K562 (cell line): Measurements from ENCODE around the gene SUMF2. TPM values are rescaled to one million over a fixed set of nuclear protein-coding genes. Genes with fewer than 3 reads are reported as not detected.

ENCODE experiments used
- CHD7 ChIP-seq: fragments of 200-600 bp; sonication (generic); IDR thresholded peaks from one replicate; pipeline ENCODE4 v1.6.1; 2012; ENCODE audit warnings: mild to moderate bottlenecking, low read depth, low read length, inconsistent platforms
- ETV1 ChIP-seq: fragments of 450-650 bp; conservative IDR thresholded peaks from 2 replicates; pipeline ENCODE4 v1.6.1; 2016; ENCODE audit warnings: missing genetic modification characterization, control low read depth, low read depth, missing compliant biosample characterization
- MAFG ChIP-seq: fragments of 450-650 bp; conservative IDR thresholded peaks from 2 replicates; pipeline ENCODE4 v1.6.1; 2016; ENCODE audit warnings: missing genetic modification characterization, missing compliant biosample characterization
- NFIC ChIP-seq: fragments of 450-650 bp; IDR thresholded peaks from 2 replicates; pipeline ENCODE4 v1.6.1; 2017; ENCODE audit warnings: mild to moderate bottlenecking, inconsistent platforms
- PBX2 ChIP-seq, 2 experiments: IDR thresholded peaks in 1 of 2; conservative IDR thresholded peaks in 1 of 2; 2 replicates each; pipeline ENCODE4 v1.6.1; 2016; ENCODE audit warnings: low read depth in 2 of 2, mild to moderate bottlenecking in 1 of 2, missing compliant biosample characterization in 1 of 2, missing genetic modification characterization in 1 of 2, moderate library complexity in 1 of 2
- PRDM10 ChIP-seq: fragments of 450-650 bp; IDR thresholded peaks from 2 replicates; pipeline ENCODE4 v1.6.1; 2018; ENCODE audit not compliant: partially characterized antibody
- RBM34 ChIP-seq: fragments of 200-400 bp; formaldehyde crosslinking; IDR thresholded peaks from 2 replicates; pipeline ENCODE4 v1.6.1; 2018; ENCODE audit warnings: low read length, borderline replicate concordance; ENCODE audit not compliant: insufficient read depth
- polyA plus RNA-seq, 8 experiments: library from polyadenylated mRNA; depleted of rRNA in 4 of 8; stranded (reverse) in 5 of 8; unstranded in 3 of 8; fragments of >200 nt; fragmentation: Nextera tagmentation in 2 of 8; fragmentation: Illumina TruSeq in 1 of 8; extraction: Ambion mirVana in 2 of 8; extraction: Trizol in 1 of 8; gene quantifications; 2 replicates each; pipeline versions ENCODE4 v1.2.1 to v1.2.3, GENCODE V29; 2011 to 2014; ENCODE audit warnings: inconsistent platforms in 1 of 8, missing spikeins in 1 of 8
- total RNA-seq, 7 experiments: library from RNA; depleted of rRNA in 6 of 7; stranded (reverse); fragments of >200 nt in 6 of 7; fragmentation: Illumina TruSeq in 2 of 7; extraction: Trizol in 2 of 7; gene quantifications; 2 replicates each; pipeline versions ENCODE4 v1.2.1 to v1.2.3, GENCODE V29; 2011 to 2021; ENCODE audit warnings: low replicate concordance in 1 of 7

SUMF2 gene
- total and polyA plus RNA-seq, 9 of the 15 experiments (the other 6 are each of a cell fraction or from before 2014, with no cell fraction given) = 39.0 to 113 (median 67.7) TPM

GRCh38 chr7:56092789-56093531, 28.9 kb downstream of the SUMF2 start, which contains the start of gene PHKG1 (continued):
- no peak for TF ChIP-seq CHD7
- no peak for TF ChIP-seq RBM34
- TF ChIP-seq PBX2 (CRISPR knock-in tag; IDR thresholded peaks at IDR 0.05; ENCODE audit: low read depth) = no peak
- TF ChIP-seq PBX2 (tag; conservative IDR thresholded peaks at IDR 0.05; ENCODE audit: low read depth) = peak; percentile 37; the same call in 1 of the 2 replicates
- no peak for TF ChIP-seq PRDM10
- no peak for TF ChIP-seq MAFG (tag)
- TF ChIP-seq NFIC = 0 out of 2 replicates have a peak, but pooled peaks have one; percentile 19
- peak; percentile 69 for TF ChIP-seq ETV1 (tag)
